K562 (cell line): ENCODE results near the gene SDR42E2.

ENCODE experiments used
- BRD9 ChIP-seq: fragments of 450-650 bp; IDR thresholded peaks from 2 replicates; pipeline ENCODE4 v1.6.1; 2018; ENCODE audit warnings: low read depth; ENCODE audit not compliant: partially characterized antibody
- CTCF ChIP-seq, 3 experiments: IDR thresholded peaks in 2 of 3; conservative IDR thresholded peaks in 1 of 3; 2 replicates each; pipeline ENCODE4 v1.5.1; 2011 to 2012; ENCODE audit warnings: low read length in 3 of 3, mild to moderate bottlenecking in 3 of 3, control low read depth in 2 of 3, improper control_type of control experiment in 1 of 3, inconsistent platforms in 1 of 3, low read depth in 1 of 3, mixed read lengths in 1 of 3, moderate library complexity in 1 of 3; ENCODE audit not compliant: insufficient read depth in 2 of 3
- E2F4 ChIP-seq: sonication (generic); formaldehyde crosslinking; IDR thresholded peaks from 2 replicates; pipeline ENCODE4 v1.8.0; 2022; ENCODE audit warnings: mild to moderate bottlenecking, low read depth, missing genetic modification reagents
- GABPB1 ChIP-seq: sonication (generic); formaldehyde crosslinking; IDR thresholded peaks from 2 replicates; pipeline ENCODE4 v1.8.0; 2022; ENCODE audit warnings: mild to moderate bottlenecking, missing genetic modification reagents
- JUNB ChIP-seq: fragments of 450-650 bp; formaldehyde crosslinking; conservative IDR thresholded peaks from 2 replicates; pipeline ENCODE4 v1.4.0; 2020; ENCODE audit warnings: mild to moderate bottlenecking
- PRDM10 ChIP-seq: fragments of 450-650 bp; IDR thresholded peaks from 2 replicates; pipeline ENCODE4 v1.6.1; 2018; ENCODE audit not compliant: partially characterized antibody
- SMAD3 ChIP-seq: fragments of 450-650 bp; formaldehyde crosslinking; conservative IDR thresholded peaks from 2 replicates; pipeline ENCODE4 v1.4.0; 2020; ENCODE audit warnings: mild to moderate bottlenecking
- SMC3 ChIP-seq: conservative IDR thresholded peaks from 2 replicates; pipeline ENCODE4 v1.6.1; 2011; ENCODE audit warnings: low read depth, low read length, improper control_type of control experiment; ENCODE audit not compliant: insufficient read depth
- XRCC3 ChIP-seq: fragments of 450-650 bp; IDR thresholded peaks from 2 replicates; pipeline ENCODE4 v1.6.1; 2017; ENCODE audit warnings: mild to moderate bottlenecking, moderate library complexity
- ZBTB33 ChIP-seq: sonication (generic); formaldehyde crosslinking; IDR thresholded peaks from 2 replicates; pipeline ENCODE4 v1.8.1; 2023; ENCODE audit warnings: mild to moderate bottlenecking, missing genetic modification reagents
- ZBTB7A ChIP-seq: IDR thresholded peaks from 2 replicates; pipeline ENCODE4 v1.6.1; 2011; ENCODE audit warnings: low read depth, mild to moderate bottlenecking, low read length, moderate library complexity, borderline replicate concordance; ENCODE audit not compliant: control insufficient read depth
- ZNF121 ChIP-seq: sonication (generic); formaldehyde crosslinking; conservative IDR thresholded peaks from 2 replicates; pipeline ENCODE4 v1.8.0; 2022; ENCODE audit warnings: missing genetic modification reagents
- ZZZ3 ChIP-seq: fragments of 450-650 bp; IDR thresholded peaks from 2 replicates; pipeline ENCODE4 v1.6.1; 2016; ENCODE audit warnings: antibody characterized with exemption, mild to moderate bottlenecking, moderate library complexity

- TF ChIP-seq ZZZ3 (no peak), BRD9 (no peak), E2F4 (no peak), GABPB1 (CRISPR knock-in tag) (no peak), JUNB (CRISPR knock-in tag) (no peak), XRCC3 (no peak), SMAD3 (CRISPR knock-in tag) (no peak), ZBTB7A (no peak), ZBTB33 (CRISPR knock-in tag) (no peak), SMC3 (no peak), PRDM10 (no peak), ZNF121 (CRISPR knock-in tag) (peak; percentile 89), CTCF (IDR thresholded peaks at IDR 0.05 in 2 of 3, conservative IDR thresholded peaks at IDR 0.05 in 1 of 3; ENCODE audit: insufficient read depth in 2 of 3, low read depth in 1 of 3, low read length in 3 of 3) (no peak)
Measured at GRCh38 chr16:22222006-22222405, 59.7 kb downstream of the SDR42E2 start.
